ENCODE results near the gene EGFL7.
"Not testable (repeated sequence)": the region's sequence is repeated elsewhere in the genome, so short reads cannot be mapped to it uniquely, and the experiment has no call there.

The EGFL7 gene

GRCh38 chr9:136623016-136623841 is 39.5 kb upstream of the EGFL7 start:
- DNase-seq: peak; percentile 21

GRCh38 chr9:136623842-136624183 is 38.9 kb upstream of the EGFL7 start:
- peak; percentile 45 for DNase-seq

- DNase-seq: peak; percentile 44
Observed at GRCh38 chr9:136624184-136624951, 38.3 kb upstream of the EGFL7 start.

- peak; percentile 65 for DNase-seq
Observed at GRCh38 chr9:136625101-136626065, 37.3 kb upstream of the EGFL7 start.

- peak; percentile 9 for DNase-seq
Observed at GRCh38 chr9:136626066-136626725, 36.5 kb upstream of the EGFL7 start.

GRCh38 chr9:136626740-136627642 is 35.7 kb upstream of the EGFL7 start:
- peak; percentile 16 for DNase-seq

- no peak for DNase-seq
Observed at GRCh38 chr9:136627703-136628102, 35.0 kb upstream of the EGFL7 start.

GRCh38 chr9:136628268-136628667 is 34.4 kb upstream of the EGFL7 start:
- peak; percentile 6 for DNase-seq

GRCh38 chr9:136629001-136629878 is 33.5 kb upstream of the EGFL7 start:
- no peak for DNase-seq

- DNase-seq: peak; percentile 69
Observed at GRCh38 chr9:136629879-136630661, 32.6 kb upstream of the EGFL7 start.

GRCh38 chr9:136630662-136630992 is 32.1 kb upstream of the EGFL7 start:
- no peak for DNase-seq

- peak; percentile 62 for DNase-seq
Observed at GRCh38 chr9:136631038-136632000, 31.4 kb upstream of the EGFL7 start.

- not testable (repeated sequence) for DNase-seq
Observed at GRCh38 chr9:136632072-136632471, 30.6 kb upstream of the EGFL7 start.

- DNase-seq: not testable (repeated sequence)
Observed at GRCh38 chr9:136632491-136633106, 30.1 kb upstream of the EGFL7 start.

GRCh38 chr9:136634904-136635303 is 27.8 kb upstream of the EGFL7 start:
- no peak for DNase-seq

- no peak for DNase-seq
Observed at GRCh38 chr9:136640171-136641111, 22.3 kb upstream of the EGFL7 start.
